Measurements from ENCODE around the gene CHCHD3. TPM values are rescaled to one million over a fixed set of nuclear protein-coding genes. Genes with fewer than 3 reads are reported as not detected.

CHCHD3 gene
- total RNA-seq, 1 donor from 2014 or later: 142 TPM

DNA sequence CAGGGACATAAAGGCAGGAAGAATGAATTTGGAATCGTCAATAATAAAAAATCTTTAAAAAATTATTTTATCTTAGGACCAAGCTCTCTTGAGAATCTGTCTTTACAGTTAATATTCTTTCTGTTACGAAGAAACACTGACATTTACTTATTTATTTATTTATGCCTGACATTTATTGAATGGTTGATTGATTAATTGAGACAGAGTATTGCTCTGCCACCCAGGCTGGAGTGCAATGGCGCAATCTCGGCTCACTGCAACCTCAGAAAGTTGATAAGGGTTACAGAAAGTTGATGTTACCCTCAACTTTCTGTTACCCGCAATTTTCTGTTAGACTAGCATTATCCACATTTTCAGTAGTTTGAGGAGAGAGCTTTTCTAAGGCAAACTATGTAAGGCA is 70.1 kb downstream of the CHCHD3 start:
- H3K27me3 ChIP-seq: no peaks in the 10 kb centered on the region
- Mint-ChIP-seq H3K4me3 (no peak overlapping the region), H3K9me3 (no peaks in the 10 kb centered on the region), H3K27me3 (ENCODE audit: insufficient read depth, low read depth) (no peaks in the 10 kb centered on the region), H3K36me3 (peaks cover 20% of the 10 kb centered on the region), H3K27ac (no peak overlapping the region), H3K4me1 (peaks cover 2% of the 10 kb centered on the region)
- H3K79me2 ChIP-seq (ENCODE audit: low read depth): peaks cover 57% of the 10 kb centered on the region
- no peaks in the 10 kb centered on the region for H3K9me3 ChIP-seq (ENCODE audit: low read depth)
- no peaks in the 10 kb centered on the region for H3F3A ChIP-seq (ENCODE audit: low read depth)
- no peak overlapping the region for H3K9ac ChIP-seq
- H3K4me3 ChIP-seq: no peak overlapping the region
- DNase-seq (ENCODE audit: low spot score): no peak
- no peaks in the 10 kb centered on the region for H3K4me1 ChIP-seq
- H3K36me3 ChIP-seq: no peaks in the 10 kb centered on the region
- H3K4me2 ChIP-seq: no peak overlapping the region
- H3K27ac ChIP-seq: no peak overlapping the region
- no peak overlapping the region for H2AFZ ChIP-seq (replicated peaks)
- no peaks in the 10 kb centered on the region for H4K20me1 ChIP-seq (ENCODE audit: low read depth)
- TF ChIP-seq EZH2phosphoT487 (IDR thresholded peaks at IDR 0.05) (no peak), EZH2 (IDR thresholded peaks at IDR 0.05) (no peak)
- TF ChIP-seq, protein P1, sequence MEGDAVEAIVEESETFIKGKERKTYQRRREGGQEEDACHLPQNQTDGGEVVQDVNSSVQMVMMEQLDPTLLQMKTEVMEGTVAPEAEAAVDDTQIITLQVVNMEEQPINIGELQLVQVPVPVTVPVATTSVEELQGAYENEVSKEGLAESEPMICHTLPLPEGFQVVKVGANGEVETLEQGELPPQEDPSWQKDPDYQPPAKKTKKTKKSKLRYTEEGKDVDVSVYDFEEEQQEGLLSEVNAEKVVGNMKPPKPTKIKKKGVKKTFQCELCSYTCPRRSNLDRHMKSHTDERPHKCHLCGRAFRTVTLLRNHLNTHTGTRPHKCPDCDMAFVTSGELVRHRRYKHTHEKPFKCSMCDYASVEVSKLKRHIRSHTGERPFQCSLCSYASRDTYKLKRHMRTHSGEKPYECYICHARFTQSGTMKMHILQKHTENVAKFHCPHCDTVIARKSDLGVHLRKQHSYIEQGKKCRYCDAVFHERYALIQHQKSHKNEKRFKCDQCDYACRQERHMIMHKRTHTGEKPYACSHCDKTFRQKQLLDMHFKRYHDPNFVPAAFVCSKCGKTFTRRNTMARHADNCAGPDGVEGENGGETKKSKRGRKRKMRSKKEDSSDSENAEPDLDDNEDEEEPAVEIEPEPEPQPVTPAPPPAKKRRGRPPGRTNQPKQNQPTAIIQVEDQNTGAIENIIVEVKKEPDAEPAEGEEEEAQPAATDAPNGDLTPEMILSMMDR (IDR thresholded peaks at IDR 0.05): no peak

DNA sequence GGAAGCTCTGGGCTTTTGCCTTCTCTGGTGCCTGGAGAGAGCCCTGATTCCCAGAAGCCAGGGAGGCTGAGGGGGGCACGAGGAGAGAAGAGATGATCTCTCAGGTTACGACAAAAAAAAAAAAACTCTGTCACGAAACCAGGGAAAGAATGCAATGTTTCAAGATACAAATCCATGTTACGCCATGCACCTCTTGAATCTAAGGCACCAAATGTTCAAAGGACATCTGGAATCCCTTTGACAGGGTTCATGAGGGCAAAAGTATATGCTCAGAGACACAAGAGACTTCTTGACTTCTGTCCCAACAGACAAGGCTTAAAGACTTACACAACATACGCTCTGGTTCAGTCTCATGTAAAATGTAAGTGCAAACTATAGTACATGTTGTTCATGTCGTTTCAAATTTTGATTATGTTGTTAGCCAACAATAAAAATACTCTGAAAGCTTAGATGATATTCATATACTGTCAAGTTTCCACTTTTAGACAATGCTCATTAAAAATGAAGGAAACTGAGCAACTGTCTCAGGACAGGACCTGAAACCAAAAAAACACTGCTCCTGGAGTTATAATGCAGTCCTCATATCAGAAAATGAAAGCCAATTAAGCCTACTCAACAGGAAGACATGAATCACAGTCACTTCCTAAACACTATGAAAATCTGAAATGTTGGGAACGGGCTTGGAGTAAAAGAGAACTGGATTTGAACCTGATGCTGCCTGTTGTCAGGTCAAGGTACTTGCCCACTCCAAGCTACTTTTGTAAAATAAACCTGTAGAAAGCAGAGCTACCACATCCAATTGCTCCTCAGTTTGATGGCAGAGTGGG is 72.3 kb downstream of the CHCHD3 start:
- no peak overlapping the region for H3K4me2 ChIP-seq
- no peaks in the 10 kb centered on the region for H3K36me3 ChIP-seq
- Mint-ChIP-seq H3K4me3 (no peak overlapping the region), H3K4me1 (peaks cover 2% of the 10 kb centered on the region), H3K27me3 (ENCODE audit: insufficient read depth, low read depth) (no peaks in the 10 kb centered on the region), H3K36me3 (peaks cover 18% of the 10 kb centered on the region), H3K9me3 (peaks cover 3% of the 10 kb centered on the region), H3K27ac (no peak overlapping the region)
- no peaks in the 10 kb centered on the region for H3K9me3 ChIP-seq (ENCODE audit: low read depth)
- no peak for DNase-seq (ENCODE audit: low spot score)
- H3K9ac ChIP-seq: no peak overlapping the region
- H3K4me3 ChIP-seq: no peak overlapping the region
- no peaks in the 10 kb centered on the region for H4K20me1 ChIP-seq (ENCODE audit: low read depth)
- H3K27ac ChIP-seq: no peak overlapping the region
- H3K4me1 ChIP-seq: no peaks in the 10 kb centered on the region
- H3K27me3 ChIP-seq: no peaks in the 10 kb centered on the region
- H3F3A ChIP-seq (ENCODE audit: low read depth): no peaks in the 10 kb centered on the region
- TF ChIP-seq EZH2phosphoT487 (IDR thresholded peaks at IDR 0.05) (no peak), EZH2 (IDR thresholded peaks at IDR 0.05) (no peak)
- TF ChIP-seq, protein P1 (IDR thresholded peaks at IDR 0.05): no peak
- H2AFZ ChIP-seq (replicated peaks): no peak overlapping the region
- H3K79me2 ChIP-seq (ENCODE audit: low read depth): peaks cover 41% of the 10 kb centered on the region

DNA sequence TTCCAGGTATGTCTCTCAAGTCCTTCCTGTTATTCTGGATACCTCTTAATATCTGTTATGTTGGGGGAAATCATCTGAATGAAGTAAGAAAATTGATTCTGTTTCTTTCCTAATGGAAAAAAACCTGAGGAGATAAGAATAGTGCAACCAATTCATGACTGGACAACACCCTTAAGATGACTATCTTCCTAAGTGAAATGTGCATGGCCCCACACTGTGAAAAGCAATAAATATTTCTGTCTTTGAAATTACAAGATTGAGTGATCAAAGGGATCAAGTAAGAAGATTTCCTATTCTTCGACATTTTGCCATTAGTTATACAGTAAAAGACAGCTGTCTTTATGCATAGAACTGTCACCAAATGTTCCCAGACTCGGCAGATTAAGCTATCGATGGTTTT is 73.9 kb downstream of the CHCHD3 start:
- Mint-ChIP-seq H3K27ac (no peak overlapping the region), H3K9me3 (peaks cover 3% of the 10 kb centered on the region), H3K36me3 (peaks cover 18% of the 10 kb centered on the region), H3K4me3 (no peak overlapping the region), H3K4me1 (peaks cover 2% of the 10 kb centered on the region), H3K27me3 (ENCODE audit: insufficient read depth, low read depth) (no peaks in the 10 kb centered on the region)
- Histone ChIP-seq H3K9me3 (ENCODE audit: low read depth) (no peaks in the 10 kb centered on the region), H3K36me3 (no peaks in the 10 kb centered on the region), H3F3A (ENCODE audit: low read depth) (peaks cover 5% of the 10 kb centered on the region), H4K20me1 (ENCODE audit: low read depth) (no peaks in the 10 kb centered on the region), H3K27me3 (no peaks in the 10 kb centered on the region), H3K79me2 (ENCODE audit: low read depth) (peaks cover 47% of the 10 kb centered on the region), H3K4me2 (no peak overlapping the region), H3K27ac (no peak overlapping the region), H3K4me3 (no peak overlapping the region), H3K4me1 (no peaks in the 10 kb centered on the region), H3K9ac (no peak overlapping the region), H2AFZ (replicated peaks) (no peak overlapping the region)
- DNase-seq (ENCODE audit: low spot score): no peak
- no peak for TF ChIP-seq EZH2phosphoT487 (IDR thresholded peaks at IDR 0.05)
- TF ChIP-seq, protein P1 (IDR thresholded peaks at IDR 0.05): no peak
- no peak for TF ChIP-seq EZH2 (IDR thresholded peaks at IDR 0.05)
